Measurements from ENCODE around the gene DCXR. TPM values are rescaled to one million over a fixed set of nuclear protein-coding genes. Genes with fewer than 3 reads are reported as not detected.

The DCXR gene
- total RNA-seq, 2 experiments from 2014 or later, result 132 to 147 TPM

DNA sequence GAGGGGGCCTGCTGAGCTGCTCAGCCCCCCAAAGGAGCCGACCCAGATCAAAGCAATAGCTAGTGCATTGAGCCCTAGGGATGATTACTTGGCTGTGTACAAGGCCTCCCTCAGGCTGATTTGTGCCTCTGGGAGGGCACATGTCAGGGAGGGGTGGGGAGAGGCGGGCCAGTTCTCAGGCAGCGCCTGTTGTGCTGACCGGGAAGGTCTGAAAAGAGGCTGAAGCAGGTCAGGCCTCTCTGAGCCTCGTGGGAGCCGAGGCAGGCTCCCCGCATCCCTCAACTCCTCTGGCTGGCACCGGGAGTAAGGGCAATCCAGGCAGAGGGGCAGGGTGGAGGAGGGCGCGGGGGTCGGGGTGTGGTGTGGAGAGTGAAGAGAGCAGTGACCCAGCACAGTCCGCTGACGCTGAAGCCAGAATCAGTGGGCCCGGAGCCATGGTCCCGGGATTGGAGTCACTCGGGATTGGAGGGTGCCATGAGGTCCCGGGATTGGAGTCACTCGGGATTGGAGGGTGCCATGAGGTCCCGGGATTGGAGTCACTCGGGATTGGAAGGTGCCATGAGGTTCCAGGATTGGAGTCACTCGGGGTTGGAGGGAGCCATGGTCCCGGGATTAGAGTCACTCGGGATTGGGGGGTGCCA, 3.0 kb downstream of the DCXR start:
- Histone ChIP-seq H3K9me2 (ENCODE audit: insufficient read depth, low read length) (no peaks in the 10 kb centered on the region), H3K9me3 (ENCODE audit: low read length) (no peaks in the 10 kb centered on the region), H2AFZ (ENCODE audit: low read length) (no peak overlapping the region), H3K4me2 (ENCODE audit: low read length) (no peak overlapping the region), H3K4me1 (ENCODE audit: insufficient read depth, low read length, poor library complexity, severe bottlenecking) (peaks cover 31% of the 10 kb centered on the region), H3K79me2 (ENCODE audit: insufficient read depth, low read depth, low read length) (no peaks in the 10 kb centered on the region), H4K20me1 (ENCODE audit: insufficient read depth, low read length) (0 out of 2 replicates have a peak, but pooled peaks cover 5% of the 10 kb centered on the region), H3K36me3 (ENCODE audit: insufficient read depth, low read length) (no peaks in the 10 kb centered on the region), H3K4me3 (ENCODE audit: low read depth, low read length, poor library complexity, severe bottlenecking) (no peak overlapping the region), H3K27ac (ENCODE audit: low read depth, low read length, poor library complexity, severe bottlenecking) (no peak overlapping the region)
- ChIA-PET CTCF (ENCODE audit: unreplicated experiment) (interaction anchor here (0.6 kb wide), 1 partner anchor 13 kb away, joined by 4 read pairs; no protein-coding TSS in a partner anchor), POLR2A (interaction anchor here (1.2 kb wide), 1 partner anchor 12 kb away, joined by 4 read pairs; the partner anchor contains the start of genes CENPX and LRRC45)
- no peak for DNase-seq (ENCODE audit: low spot score)
- intact Hi-C loops (cut with micrococcal nuclease; ENCODE audit: unreplicated experiment), result loop anchor here (5.0 kb wide), 2 partner anchors 162 to 173 kb away; partner anchors contain the start of gene ARHGDIA
- TF ChIP-seq EZH2phosphoT487 (IDR thresholded peaks at IDR 0.05; ENCODE audit: borderline replicate concordance, low read depth, low read length), result no peak
- TF ChIP-seq, protein P1, sequence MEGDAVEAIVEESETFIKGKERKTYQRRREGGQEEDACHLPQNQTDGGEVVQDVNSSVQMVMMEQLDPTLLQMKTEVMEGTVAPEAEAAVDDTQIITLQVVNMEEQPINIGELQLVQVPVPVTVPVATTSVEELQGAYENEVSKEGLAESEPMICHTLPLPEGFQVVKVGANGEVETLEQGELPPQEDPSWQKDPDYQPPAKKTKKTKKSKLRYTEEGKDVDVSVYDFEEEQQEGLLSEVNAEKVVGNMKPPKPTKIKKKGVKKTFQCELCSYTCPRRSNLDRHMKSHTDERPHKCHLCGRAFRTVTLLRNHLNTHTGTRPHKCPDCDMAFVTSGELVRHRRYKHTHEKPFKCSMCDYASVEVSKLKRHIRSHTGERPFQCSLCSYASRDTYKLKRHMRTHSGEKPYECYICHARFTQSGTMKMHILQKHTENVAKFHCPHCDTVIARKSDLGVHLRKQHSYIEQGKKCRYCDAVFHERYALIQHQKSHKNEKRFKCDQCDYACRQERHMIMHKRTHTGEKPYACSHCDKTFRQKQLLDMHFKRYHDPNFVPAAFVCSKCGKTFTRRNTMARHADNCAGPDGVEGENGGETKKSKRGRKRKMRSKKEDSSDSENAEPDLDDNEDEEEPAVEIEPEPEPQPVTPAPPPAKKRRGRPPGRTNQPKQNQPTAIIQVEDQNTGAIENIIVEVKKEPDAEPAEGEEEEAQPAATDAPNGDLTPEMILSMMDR (conservative IDR thresholded peaks at IDR 0.05; ENCODE audit: low read length), result no peak
- BruUV-seq (replicated peaks), result no TSS peak

DNA sequence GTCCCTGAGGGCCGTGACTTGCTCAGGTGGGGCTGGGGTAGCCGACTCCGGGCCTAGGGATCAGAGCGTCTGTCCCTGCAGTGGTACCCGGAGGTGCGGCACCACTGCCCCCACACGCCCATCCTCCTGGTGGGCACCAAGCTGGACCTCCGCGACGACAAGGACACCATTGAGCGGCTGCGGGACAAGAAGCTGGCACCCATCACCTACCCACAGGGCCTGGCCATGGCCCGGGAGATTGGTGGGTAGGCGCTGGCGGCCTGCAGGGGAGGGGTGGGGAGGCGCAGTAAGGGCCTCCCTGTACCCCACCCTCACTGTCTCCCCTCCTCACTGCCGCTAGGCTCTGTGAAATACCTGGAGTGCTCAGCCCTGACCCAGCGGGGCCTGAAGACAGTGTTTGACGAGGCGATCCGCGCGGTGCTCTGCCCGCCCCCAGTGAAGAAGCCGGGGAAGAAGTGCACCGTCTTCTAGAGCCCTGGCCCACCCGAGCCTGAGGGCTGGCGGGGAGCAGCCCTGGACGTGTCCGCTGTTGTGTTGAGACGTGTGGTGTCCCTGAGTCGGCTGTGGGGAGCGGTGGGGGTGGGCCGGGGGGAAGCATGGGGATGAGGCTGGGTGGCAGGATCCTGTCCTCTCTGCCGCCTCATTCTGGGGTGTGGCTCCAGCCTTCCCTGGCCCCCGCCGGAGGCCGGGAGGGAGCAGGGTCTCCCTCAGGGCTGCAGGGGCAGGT, 4.0 kb downstream of the DCXR start:
- Histone ChIP-seq H3K9me3 (ENCODE audit: low read length) (no peaks in the 10 kb centered on the region), H4K20me1 (ENCODE audit: insufficient read depth, low read length) (0 out of 2 replicates have a peak, but pooled peaks cover 5% of the 10 kb centered on the region), H3K4me2 (ENCODE audit: low read length) (no peak overlapping the region), H3K36me3 (ENCODE audit: insufficient read depth, low read length) (no peaks in the 10 kb centered on the region), H3K79me2 (ENCODE audit: insufficient read depth, low read depth, low read length) (no peaks in the 10 kb centered on the region), H3K27ac (ENCODE audit: low read depth, low read length, poor library complexity, severe bottlenecking) (no peak overlapping the region), H3K9me2 (ENCODE audit: insufficient read depth, low read length) (no peaks in the 10 kb centered on the region), H2AFZ (ENCODE audit: low read length) (no peak overlapping the region), H3K4me3 (ENCODE audit: low read depth, low read length, poor library complexity, severe bottlenecking) (no peak overlapping the region), H3K4me1 (ENCODE audit: insufficient read depth, low read length, poor library complexity, severe bottlenecking) (peaks cover 25% of the 10 kb centered on the region)
- intact Hi-C loops (cut with micrococcal nuclease; ENCODE audit: unreplicated experiment), result loop anchor here (5.0 kb wide), 1 partner anchor 174 kb away; no protein-coding TSS in a partner anchor
- BruUV-seq (replicated peaks), result no TSS peak
- no peak for DNase-seq (ENCODE audit: low spot score)
- POLR2A ChIA-PET, result no interaction called here
- no peak for TF ChIP-seq EZH2phosphoT487 (IDR thresholded peaks at IDR 0.05; ENCODE audit: borderline replicate concordance, low read depth, low read length)
- TF ChIP-seq, protein P1 (conservative IDR thresholded peaks at IDR 0.05; ENCODE audit: low read length), result no peak
- CTCF ChIA-PET (ENCODE audit: unreplicated experiment), result no interaction called here

All from OCI-LY7 (cell line).